ENCODE results near the gene DENND4A. TPM values are rescaled to one million over a fixed set of nuclear protein-coding genes. Genes with fewer than 3 reads are reported as not detected.

The DENND4A gene
- total and polyA plus RNA-seq, 10 of the 15 experiments (the other 5 are each of a cell fraction or from before 2014, with no cell fraction given) = 14.2 to 81.8 (median 34.1) TPM

DNA sequence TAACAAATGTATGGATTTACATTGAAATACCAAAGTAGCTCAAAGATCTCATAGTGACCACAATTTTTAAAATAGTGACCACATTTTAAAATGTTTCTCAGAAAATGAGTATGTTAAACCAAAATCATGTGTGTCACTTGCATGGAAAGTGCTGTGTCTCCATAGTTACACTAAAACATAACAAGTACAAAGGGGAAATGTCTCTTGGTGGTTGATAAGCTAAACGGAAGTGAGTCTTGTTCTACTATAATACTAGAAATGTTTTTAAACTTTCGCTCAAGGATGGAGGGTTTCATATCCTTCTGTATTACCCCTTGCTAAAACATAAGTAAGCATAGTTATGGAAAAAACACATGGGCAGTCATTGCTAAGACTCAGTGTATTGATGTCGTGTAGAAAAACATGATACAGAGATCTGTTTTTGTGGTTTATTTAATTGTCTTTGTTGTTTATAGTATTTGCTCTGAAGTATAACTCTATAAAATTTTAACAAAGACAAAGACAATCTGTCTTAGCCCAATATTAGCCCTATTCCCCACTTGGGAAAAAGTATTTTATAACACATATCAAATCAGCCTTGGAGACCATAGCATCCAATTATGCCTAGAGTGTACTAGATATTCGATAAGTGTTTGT lies 27.0 kb upstream of the DENND4A start (continued):
- TF ChIP-seq IRF5 (IDR thresholded peaks at IDR 0.05; ENCODE audit: borderline replicate concordance) = no peak
- TF ChIP-seq, protein P1, sequence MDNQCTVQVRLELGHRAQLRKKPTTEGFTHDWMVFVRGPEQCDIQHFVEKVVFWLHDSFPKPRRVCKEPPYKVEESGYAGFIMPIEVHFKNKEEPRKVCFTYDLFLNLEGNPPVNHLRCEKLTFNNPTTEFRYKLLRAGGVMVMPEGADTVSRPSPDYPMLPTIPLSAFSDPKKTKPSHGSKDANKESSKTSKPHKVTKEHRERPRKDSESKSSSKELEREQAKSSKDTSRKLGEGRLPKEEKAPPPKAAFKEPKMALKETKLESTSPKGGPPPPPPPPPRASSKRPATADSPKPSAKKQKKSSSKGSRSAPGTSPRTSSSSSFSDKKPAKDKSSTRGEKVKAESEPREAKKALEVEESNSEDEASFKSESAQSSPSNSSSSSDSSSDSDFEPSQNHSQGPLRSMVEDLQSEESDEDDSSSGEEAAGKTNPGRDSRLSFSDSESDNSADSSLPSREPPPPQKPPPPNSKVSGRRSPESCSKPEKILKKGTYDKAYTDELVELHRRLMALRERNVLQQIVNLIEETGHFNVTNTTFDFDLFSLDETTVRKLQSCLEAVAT (IDR thresholded peaks at IDR 0.05) = peak; percentile 98
- peak; percentile 98 for TF ChIP-seq BCL11A (IDR thresholded peaks at IDR 0.05; ENCODE audit: low read depth, low read length)
- TF ChIP-seq FOS (IDR thresholded peaks at IDR 0.05; ENCODE audit: borderline replicate concordance, extremely low read depth, insufficient read length) = no peak
- TF ChIP-seq SPI1 (IDR thresholded peaks at IDR 0.05; ENCODE audit: borderline replicate concordance, insufficient read depth, low read depth, low read length) = peak; percentile 96
- TF ChIP-seq STAT3 (IDR thresholded peaks at IDR 0.05; ENCODE audit: low read depth, low read length) = 0 out of 2 replicates have a peak, but pooled peaks have one; percentile 25
- no peak for TF ChIP-seq SUPT20H (IDR thresholded peaks at IDR 0.05; ENCODE audit: borderline replicate concordance, control insufficient read depth, low read depth, low read length)
- no peak for TF ChIP-seq RAD21 (IDR thresholded peaks at IDR 0.05; ENCODE audit: insufficient read depth, low read depth, low read length)
- no peak for TF ChIP-seq YBX1 (IDR thresholded peaks at IDR 0.05)
- TF ChIP-seq ZNF207 (IDR thresholded peaks at IDR 0.05; ENCODE audit: borderline replicate concordance) = no peak
- peak; percentile 70 for TF ChIP-seq SP1 (IDR thresholded peaks at IDR 0.05; ENCODE audit: low read depth, low read length)
- TF ChIP-seq HDAC2 (IDR thresholded peaks at IDR 0.05) = no peak
- no peak for TF ChIP-seq BRCA1 (IDR thresholded peaks at IDR 0.05; ENCODE audit: low read depth, low read length)
- TF ChIP-seq WRNIP1 (IDR thresholded peaks at IDR 0.05; ENCODE audit: borderline replicate concordance, low read depth, low read length) = no peak
- no peak for TF ChIP-seq CTCF (IDR thresholded peaks at IDR 0.05 in 2 of 3, conservative IDR thresholded peaks at IDR 0.05 in 1 of 3; ENCODE audit: control insufficient read depth in 2 of 3, extremely low read depth in 1 of 3, insufficient read depth in 1 of 3, low read depth in 3 of 3, low read length in 3 of 3)
- TF ChIP-seq EGR1 (IDR thresholded peaks at IDR 0.05; ENCODE audit: borderline replicate concordance in 1 of 2, low read depth in 2 of 2, low read length in 2 of 2) = no peak
- peak; percentile 88 for TF ChIP-seq MEF2A (IDR thresholded peaks at IDR 0.05; ENCODE audit: insufficient read depth, low read depth, low read length)
- TF ChIP-seq, protein P2, sequence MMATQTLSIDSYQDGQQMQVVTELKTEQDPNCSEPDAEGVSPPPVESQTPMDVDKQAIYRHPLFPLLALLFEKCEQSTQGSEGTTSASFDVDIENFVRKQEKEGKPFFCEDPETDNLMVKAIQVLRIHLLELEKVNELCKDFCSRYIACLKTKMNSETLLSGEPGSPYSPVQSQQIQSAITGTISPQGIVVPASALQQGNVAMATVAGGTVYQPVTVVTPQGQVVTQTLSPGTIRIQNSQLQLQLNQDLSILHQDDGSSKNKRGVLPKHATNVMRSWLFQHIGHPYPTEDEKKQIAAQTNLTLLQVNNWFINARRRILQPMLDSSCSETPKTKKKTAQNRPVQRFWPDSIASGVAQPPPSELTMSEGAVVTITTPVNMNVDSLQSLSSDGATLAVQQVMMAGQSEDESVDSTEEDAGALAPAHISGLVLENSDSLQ (IDR thresholded peaks at IDR 0.05) = peak; percentile 63; the same call in 1 of the 2 replicates
- peak; percentile 99 for TF ChIP-seq IKZF2 (IDR thresholded peaks at IDR 0.05)
- no peak for TF ChIP-seq ZNF622 (IDR thresholded peaks at IDR 0.05)
- TF ChIP-seq LARP7 (IDR thresholded peaks at IDR 0.05) = no peak
- TF ChIP-seq JUNB (IDR thresholded peaks at IDR 0.05) = peak; percentile 98
- TF ChIP-seq TCF3 (IDR thresholded peaks at IDR 0.05; ENCODE audit: borderline replicate concordance, insufficient read depth, low read depth, low read length) = 0 out of 2 replicates have a peak, but pooled peaks have one; percentile 82
- TF ChIP-seq MEF2B (IDR thresholded peaks at IDR 0.05; ENCODE audit: partially characterized antibody, poor library complexity, severe bottlenecking) = peak; percentile 92
- no peak for TF ChIP-seq RFX5 (IDR thresholded peaks at IDR 0.05; ENCODE audit: low read depth, low read length)
- TF ChIP-seq EZH2 (IDR thresholded peaks at IDR 0.05; ENCODE audit: borderline replicate concordance, control insufficient read depth, low read depth, low read length) = 0 out of 2 replicates have a peak, but pooled peaks have one; percentile 82

All from GM12878 (cell line).